Stimulated activated CD8-positive, alpha-beta memory T cell treated with anti-CD3 and anti-CD28 coated beads, Interleukin-15, amount 100 ng/mL, for 24 hours (primary cell): Measurements from ENCODE around the gene NLRC3.
"Not testable (repeated sequence)": the region's sequence is repeated elsewhere in the genome, so short reads cannot be mapped to it uniquely, and the experiment has no call there.

ENCODE experiments used
- DNase-seq: peaks from one replicate; pipeline ENCODE4 v3.0.0-alpha.2; 2020; ENCODE audit warnings: low read depth

NLRC3 gene

GRCh38 chr16:3513892-3514583 is 63.2 kb downstream of the NLRC3 start:
- DNase-seq = no peak

- no peak for DNase-seq
These were observed 65.7 kb downstream of the NLRC3 start for GRCh38 chr16:3511286-3512180.

GRCh38 chr16:3510416-3510815 is 66.8 kb downstream of the NLRC3 start:
- DNase-seq = no peak

DNA sequence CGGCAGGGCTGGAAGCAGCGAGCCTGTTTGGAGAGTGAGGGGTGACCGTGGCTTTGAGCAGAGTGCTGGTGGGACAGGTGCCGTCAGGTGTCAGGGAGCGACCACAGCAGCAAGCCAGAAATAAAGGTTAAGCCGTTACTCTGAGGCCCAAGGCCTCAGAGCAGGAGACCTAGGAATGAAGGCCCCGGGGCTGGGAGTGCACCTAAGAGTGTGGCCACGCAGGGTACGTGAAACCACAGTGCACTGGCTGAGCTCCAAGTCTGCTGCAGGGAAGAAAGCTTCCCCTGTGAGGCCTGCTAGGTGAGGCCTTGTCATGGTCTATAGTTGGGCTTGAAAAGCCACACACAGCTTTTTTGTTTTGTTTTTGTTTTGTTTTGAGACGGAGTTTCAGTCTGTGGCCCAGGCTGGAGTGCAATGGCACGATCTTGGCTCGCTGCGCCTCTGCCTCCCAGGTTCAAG is 67.7 kb downstream of the NLRC3 start:
- no peak for DNase-seq

GRCh38 chr16:3508736-3509135 is 68.5 kb downstream of the NLRC3 start:
- no peak for DNase-seq

- no peak for DNase-seq
These were observed 73.7 kb downstream of the NLRC3 start for GRCh38 chr16:3503523-3503922.

- DNase-seq = no peak
These were observed 75.3 kb downstream of the NLRC3 start for GRCh38 chr16:3501783-3502400.

DNA sequence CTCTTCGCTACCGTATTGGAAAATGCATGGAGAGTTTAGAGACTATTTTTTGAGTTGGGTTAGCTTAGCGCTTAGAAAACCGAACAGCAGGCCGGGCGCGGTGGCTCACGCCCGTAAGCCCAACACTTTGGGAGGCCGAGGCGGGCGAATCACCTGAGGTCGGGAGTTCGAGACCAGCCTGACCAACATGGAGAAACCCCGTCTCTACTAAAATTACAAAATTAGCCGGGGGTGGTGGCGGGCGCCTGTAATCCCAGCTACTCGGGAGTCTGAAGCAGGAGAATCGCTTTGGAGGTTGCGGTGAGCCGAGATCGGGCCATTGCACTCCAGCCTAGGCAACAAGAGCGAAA is 75.8 kb downstream of the NLRC3 start:
- DNase-seq = not testable (repeated sequence)

DNA sequence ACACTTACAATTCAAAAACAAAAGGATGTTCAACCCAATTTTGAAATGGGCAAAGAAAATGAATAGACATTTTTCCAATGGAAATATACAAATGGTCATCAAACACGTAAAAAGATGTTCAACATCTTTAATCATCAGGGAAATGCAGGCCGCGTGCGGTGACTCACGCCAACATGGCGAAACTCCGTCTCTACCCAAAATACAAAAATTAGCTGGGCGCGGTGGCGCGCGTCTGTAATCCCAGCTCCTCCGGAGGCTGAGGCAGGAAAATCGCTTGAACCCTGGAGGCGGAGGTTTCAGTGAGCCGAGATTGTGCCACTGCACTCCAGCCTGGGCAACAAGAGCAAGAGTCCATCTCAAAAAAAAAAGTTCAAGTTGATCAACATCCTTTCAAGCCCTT is 78.2 kb downstream of the NLRC3 start:
- no peak for DNase-seq

DNA sequence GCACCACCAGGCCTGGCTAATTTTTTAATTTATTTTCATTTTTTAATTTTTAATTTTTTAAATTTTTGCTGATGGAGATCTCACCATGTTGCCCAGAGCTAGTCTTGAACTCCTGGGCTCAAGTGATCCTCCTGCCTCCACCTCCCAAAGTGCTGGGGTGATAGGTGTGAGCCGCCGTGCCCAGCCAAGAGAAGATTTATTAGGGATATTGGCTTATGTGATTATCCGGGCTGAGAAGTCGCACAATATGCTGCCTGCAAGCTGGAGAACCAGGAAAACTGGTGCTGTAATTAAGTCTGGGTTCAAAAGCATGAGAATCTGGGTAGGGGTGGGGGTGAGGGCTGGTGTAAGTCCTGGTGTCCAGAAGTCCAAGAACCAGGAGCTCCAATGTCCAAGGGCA is 79.4 kb downstream of the NLRC3 start:
- no peak for DNase-seq

- no peak for DNase-seq
These were observed 80.8 kb downstream of the NLRC3 start for GRCh38 chr16:3496386-3496785.

DNA sequence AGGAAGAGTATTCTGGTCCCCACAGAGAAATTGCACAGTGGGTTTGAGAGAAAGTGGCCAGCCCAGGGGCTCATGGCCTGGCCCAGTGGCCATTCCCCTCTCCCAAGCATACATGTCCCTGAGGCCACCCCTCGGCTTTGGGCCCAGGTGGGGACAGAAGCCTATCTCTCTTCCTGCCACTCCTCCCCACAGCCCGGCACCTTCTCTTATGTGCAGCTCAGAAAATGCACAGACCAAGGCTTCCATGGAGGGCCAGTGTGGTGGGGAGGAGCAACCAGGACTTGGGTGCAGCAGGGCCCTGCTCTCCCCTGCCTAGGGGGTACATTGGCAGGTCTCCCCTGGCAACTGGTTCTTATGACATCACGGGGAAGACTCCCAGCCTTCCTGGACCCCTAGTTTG is 82.0 kb downstream of the NLRC3 start, which contains the start of gene C16orf90:
C16orf90 (minus strand) TSS at position 314 of the 400 bp plus-strand sequence; CDS start at position 246, 68 bp downstream.
- no peak for DNase-seq

GRCh38 chr16:3494386-3494973 is 82.7 kb downstream of the NLRC3 start:
- no peak for DNase-seq

- no peak for DNase-seq
These were observed 84.8 kb downstream of the NLRC3 start for GRCh38 chr16:3492356-3492755.

DNA sequence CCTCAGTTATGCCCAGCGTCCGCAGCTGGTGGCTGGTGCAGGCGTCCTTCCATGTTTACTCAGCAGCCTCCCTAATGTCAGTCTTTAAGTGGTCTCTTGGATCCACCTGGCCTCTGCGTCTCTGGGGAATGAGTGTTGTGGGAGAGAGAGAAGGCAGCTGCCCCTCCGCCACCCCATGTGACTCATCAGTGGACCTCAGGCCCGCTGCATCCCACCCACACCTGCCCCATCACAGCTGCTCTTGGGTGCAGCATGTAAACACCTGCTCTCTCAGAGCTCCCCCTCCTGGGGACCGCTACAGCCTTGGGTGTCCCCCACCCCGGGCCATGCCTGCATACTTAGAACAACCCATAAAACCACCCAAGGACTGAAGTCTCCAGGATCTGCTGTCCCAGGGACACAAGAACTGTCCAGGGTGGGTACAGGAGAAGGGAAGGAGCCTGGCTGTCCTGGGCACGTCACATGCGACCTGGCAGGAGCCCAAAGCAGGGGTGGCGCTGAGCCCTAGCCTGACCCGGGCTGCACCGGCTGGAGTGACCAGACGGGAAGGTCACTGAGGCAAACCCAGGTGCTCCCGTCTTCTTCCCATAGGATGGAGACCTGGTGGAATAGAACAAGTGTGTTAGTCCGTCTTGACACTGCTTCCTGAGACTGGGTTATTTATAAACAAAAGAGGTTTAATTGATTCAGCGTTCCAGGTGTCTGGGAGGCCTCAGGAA is 86.1 kb downstream of the NLRC3 start:
- DNase-seq = no peak
